ENCODE measurements around the gene FBXL13. TPM values are rescaled to one million over a fixed set of nuclear protein-coding genes. Genes with fewer than 3 reads are reported as not detected.

The FBXL13 gene
- total and polyA plus RNA-seq, 8 donors = 0.42 to 2.4 (median 1.4) TPM

GRCh38 chr7:102888561-102889233 is 185.9 kb downstream of the FBXL13 start:
- Histone ChIP-seq H3K4me1 (peaks cover 4 to 14% (median 8%) of the 10 kb centered on the region in 3 donors), H3K36me3 (no peaks in the 10 kb centered on the region), H3K27me3 (no peaks in the 10 kb centered on the region), H3K4me3 (no peak overlapping the region), H3K27ac (no peak overlapping the region), H3K9me3 (no peaks in the 10 kb centered on the region)
- no peak for TF ChIP-seq CTCF (IDR thresholded peaks at IDR 0.05)
- DNase-seq = no peak
- ATAC-seq = no peak
- no peak for FAIRE-seq
- 87 to 92% methylated on average over 3 of the region's 3 CpGs for WGBS, 2 donors
- intact Hi-C loops (cut with DNase I) = no loop called here

GRCh38 chr7:102883098-102883860 is 191.3 kb downstream of the FBXL13 start:
- FAIRE-seq = no peak
- DNase-seq = no peak
- Histone ChIP-seq H3K4me1 (peaks cover 8 to 11% (median 10%) of the 10 kb centered on the region in 3 donors), H3K36me3 (no peaks in the 10 kb centered on the region), H3K4me3 (no peak overlapping the region), H3K9me3 (no peaks in the 10 kb centered on the region), H3K27me3 (no peaks in the 10 kb centered on the region), H3K27ac (peak overlapping the region in 2 of 4 donors; percentile 58 to 69)
- intact Hi-C loops (cut with DNase I) = no loop called here
- WGBS, 2 donors = 11 to 15% methylated on average over 6 of the region's 6 CpGs
- TF ChIP-seq CTCF (IDR thresholded peaks at IDR 0.05) = no peak
- peak; percentile 87 to 95 (median 94) for ATAC-seq

GRCh38 chr7:102875700-102876295 is 198.8 kb downstream of the FBXL13 start:
- WGBS, 2 donors = 93% methylated on average over 3 of the region's 3 CpGs

GRCh38 chr7:102874966-102875365 is 199.6 kb downstream of the FBXL13 start:
- no peaks in the 10 kb centered on the region for H3K9me3 ChIP-seq
- 87 to 91% methylated on average over 1 of the region's 1 CpG for WGBS, 2 donors
- DNase-seq (no peak), FAIRE-seq (no peak), ATAC-seq (no peak)
- H3K4me1 ChIP-seq = no peaks in the 10 kb centered on the region
- no peak overlapping the region for H3K27ac ChIP-seq
- TF ChIP-seq CTCF (IDR thresholded peaks at IDR 0.05) = no peak
- no peaks in the 10 kb centered on the region for H3K27me3 ChIP-seq
- H3K4me3 ChIP-seq = no peak overlapping the region
- intact Hi-C loops (cut with DNase I) = no loop called here
- H3K36me3 ChIP-seq = no peaks in the 10 kb centered on the region

More at GRCh38 chr7:102875700-102876295, 198.8 kb downstream of the FBXL13 start:
- Histone ChIP-seq H3K27ac (peak overlapping the region in 1 of 4 donors; percentile 9), H3K27me3 (no peaks in the 10 kb centered on the region), H3K4me1 (no peaks in the 10 kb centered on the region), H3K9me3 (no peaks in the 10 kb centered on the region), H3K36me3 (no peaks in the 10 kb centered on the region), H3K4me3 (no peak overlapping the region)
- no peak for FAIRE-seq
- TF ChIP-seq CTCF (IDR thresholded peaks at IDR 0.05) = no peak
- peak in 2 of 6 donors; percentile 26 to 60 for DNase-seq
- peak; percentile 66 to 91 (median 86) for ATAC-seq
- intact Hi-C loops (cut with DNase I) = no loop called here
